ENCODE measurements around the gene IPCEF1. TPM values are rescaled to one million over a fixed set of nuclear protein-coding genes. Genes with fewer than 3 reads are reported as not detected.

The IPCEF1 gene
- total RNA-seq, 5 donors from 2014 or later (not counting 1 experiment from before 2014, with no cell fraction given): 57.6 to 132 (median 69.4) TPM

- H3K9me3 Mint-ChIP-seq: no peaks in the 10 kb centered on the region
- Histone ChIP-seq H3K27me3 (replicated peaks in 1 of 2; ENCODE audit: control insufficient read depth in 2 of 2, extremely low read depth in 1 of 2, insufficient read depth in 2 of 2, low read length in 1 of 2) (no peaks in the 10 kb centered on the region), H3K4me1 (ENCODE audit: control insufficient read depth in 1 of 2, extremely low read depth in 1 of 2, insufficient read depth in 2 of 2, low read length in 2 of 2) (peaks cover 31 to 45% of the 10 kb centered on the region in 2 experiments), H3K4me3 (ENCODE audit: control insufficient read depth in 1 of 2, extremely low read depth in 1 of 2, low read length in 1 of 2) (peak overlapping the region in 1 of 2 donors; percentile 24), H3K9me3 (no peaks in the 10 kb centered on the region), H3K36me3 (ENCODE audit: control insufficient read depth in 2 of 2, extremely low read depth in 1 of 2, insufficient read depth in 1 of 2, low read length in 1 of 2) (peaks cover 6 to 13% of the 10 kb centered on the region in 2 donors), H3K27ac (ENCODE audit: low read length) (peak overlapping the region; percentile 54)
- WGBS (ENCODE audit: insufficient coverage): 37% methylated on average over 3 of the region's 6 CpGs
- ChIA-PET CTCF (interaction anchor here (0.6 to 5.6 kb wide), 5 partner anchors 18 to 48 kb away, joined by 3 to 38 read pairs (median 4); no protein-coding TSS in a partner anchor), POLR2A (interaction anchor here in 1 of 2 donors (0.6 kb wide), 1 partner anchor 28 kb away, joined by 3 read pairs; no protein-coding TSS in a partner anchor)
- no peaks in the 10 kb centered on the region for H3K27me3 Mint-ChIP-seq
- DNase-seq (peak in 1 of 35 experiments; percentile 69), ATAC-seq (replicated peaks in 1 of 4) (peak; percentile 42 to 60 (median 53))
- H3K4me1 Mint-ChIP-seq: peaks cover 83 to 90% (median 87%) of the 10 kb centered on the region in 3 donors
- peak overlapping the region; percentile 72 to 85 (median 80) for H3K4me3 Mint-ChIP-seq
- peaks cover 28% of the 10 kb centered on the region for H3K36me3 Mint-ChIP-seq
- peak overlapping the region; percentile 84 to 85 for H3K27ac Mint-ChIP-seq
These were observed 126.8 kb downstream of the IPCEF1 start for GRCh38 chr6:154229786-154230185.

DNA sequence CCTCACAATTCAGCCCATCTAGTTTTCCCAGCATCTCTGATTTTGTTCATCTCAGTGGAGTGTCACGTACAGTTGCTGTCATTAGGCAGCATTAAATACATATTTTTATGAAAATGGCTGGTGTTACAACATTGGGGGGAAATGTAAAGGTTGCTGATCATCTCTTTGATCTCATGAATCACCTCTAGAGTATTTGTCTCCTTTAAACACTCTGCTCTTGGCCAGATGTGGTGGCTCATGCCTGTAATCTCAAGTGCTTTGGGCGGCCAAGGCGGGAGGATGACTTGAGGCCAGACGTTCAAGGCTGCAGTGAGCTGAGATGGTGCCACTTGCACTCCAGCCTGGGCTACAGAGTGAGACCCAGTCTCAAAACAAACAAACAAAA, 128.1 kb downstream of the IPCEF1 start:
- peak overlapping the region; percentile 48 to 57 for H3K27ac Mint-ChIP-seq
- Histone ChIP-seq H3K27ac (ENCODE audit: low read length) (no peak overlapping the region), H3K4me3 (ENCODE audit: control insufficient read depth in 1 of 2, extremely low read depth in 1 of 2, low read length in 1 of 2) (no peak overlapping the region), H3K9me3 (no peaks in the 10 kb centered on the region), H3K27me3 (replicated peaks in 1 of 2; ENCODE audit: control insufficient read depth in 2 of 2, extremely low read depth in 1 of 2, insufficient read depth in 2 of 2, low read length in 1 of 2) (no peaks in the 10 kb centered on the region), H3K36me3 (ENCODE audit: control insufficient read depth in 2 of 2, extremely low read depth in 1 of 2, insufficient read depth in 1 of 2, low read length in 1 of 2) (peaks cover 12 to 14% of the 10 kb centered on the region in 2 donors), H3K4me1 (ENCODE audit: control insufficient read depth in 1 of 2, extremely low read depth in 1 of 2, insufficient read depth in 2 of 2, low read length in 2 of 2) (peaks cover 28 to 41% of the 10 kb centered on the region in 2 experiments)
- CTCF ChIA-PET: interaction anchor here (0.5 to 1.6 kb wide), 2 partner anchors 47 to 49 kb away, joined by 4 to 8 read pairs; no protein-coding TSS in a partner anchor
- H3K9me3 Mint-ChIP-seq: no peaks in the 10 kb centered on the region
- 73% methylated on average over 3 of the region's 4 CpGs for WGBS (ENCODE audit: insufficient coverage)
- no peaks in the 10 kb centered on the region for H3K27me3 Mint-ChIP-seq
- ATAC-seq (replicated peaks in 1 of 4): no peak
- POLR2A ChIA-PET: interaction anchor here in 1 of 2 donors (0.6 kb wide), 1 partner anchor 509 kb away, joined by 5 read pairs; no protein-coding TSS in a partner anchor
- H3K4me3 Mint-ChIP-seq: peak overlapping the region in 2 of 3 donors; percentile 6 to 80
- H3K36me3 Mint-ChIP-seq: peaks cover 30% of the 10 kb centered on the region
- H3K4me1 Mint-ChIP-seq: peaks cover 83 to 90% (median 87%) of the 10 kb centered on the region in 3 donors
- DNase-seq: no peak

GRCh38 chr6:154227862-154228520, 128.6 kb downstream of the IPCEF1 start:
- CTCF ChIA-PET: interaction anchor here (0.5 to 1.6 kb wide), 4 partner anchors 10 to 50 kb away, joined by 4 to 8 read pairs (median 4); no protein-coding TSS in a partner anchor
- peaks cover 12 to 19% of the 10 kb centered on the region in 2 donors for H3K36me3 ChIP-seq (ENCODE audit: control insufficient read depth in 2 of 2, extremely low read depth in 1 of 2, insufficient read depth in 1 of 2, low read length in 1 of 2)
- Mint-ChIP-seq H3K36me3 (peaks cover 32% of the 10 kb centered on the region), H3K27me3 (no peaks in the 10 kb centered on the region), H3K4me1 (peaks cover 83 to 90% (median 87%) of the 10 kb centered on the region in 3 donors), H3K27ac (peak overlapping the region; percentile 48 to 57), H3K4me3 (peak overlapping the region in 2 of 3 donors; percentile 6 to 80), H3K9me3 (no peaks in the 10 kb centered on the region)
- H3K27me3 ChIP-seq (replicated peaks in 1 of 2; ENCODE audit: control insufficient read depth in 2 of 2, extremely low read depth in 1 of 2, insufficient read depth in 2 of 2, low read length in 1 of 2): no peaks in the 10 kb centered on the region
- 91% methylated on average over 6 of the region's 7 CpGs for WGBS (ENCODE audit: insufficient coverage)
- no peaks in the 10 kb centered on the region for H3K9me3 ChIP-seq
- ATAC-seq (replicated peaks in 1 of 4): no peak
- no peak overlapping the region for H3K4me3 ChIP-seq (ENCODE audit: control insufficient read depth in 1 of 2, extremely low read depth in 1 of 2, low read length in 1 of 2)
- no peak overlapping the region for H3K27ac ChIP-seq (ENCODE audit: low read length)
- no peak for DNase-seq
- H3K4me1 ChIP-seq (ENCODE audit: control insufficient read depth in 1 of 2, extremely low read depth in 1 of 2, insufficient read depth in 2 of 2, low read length in 2 of 2): peaks cover 28 to 40% of the 10 kb centered on the region in 2 experiments
- POLR2A ChIA-PET: interaction anchor here in 1 of 2 donors (0.6 to 1.0 kb wide), 3 partner anchors 17 to 447 kb away, joined by 3 to 4 read pairs (median 3); no protein-coding TSS in a partner anchor

GRCh38 chr6:154226461-154226860, 130.1 kb downstream of the IPCEF1 start:
- H3K4me3 ChIP-seq (ENCODE audit: control insufficient read depth in 1 of 2, extremely low read depth in 1 of 2, low read length in 1 of 2): no peak overlapping the region
- CTCF ChIA-PET: interaction anchor here (0.7 kb wide), 2 partner anchors 68 to 74 kb away, joined by 3 read pairs; no protein-coding TSS in a partner anchor
- H3K36me3 ChIP-seq (ENCODE audit: control insufficient read depth in 2 of 2, extremely low read depth in 1 of 2, insufficient read depth in 1 of 2, low read length in 1 of 2): peaks cover 12 to 29% of the 10 kb centered on the region in 2 donors
- H3K4me3 Mint-ChIP-seq: peak overlapping the region in 1 of 3 donors; percentile 1
- H3K9me3 Mint-ChIP-seq: no peaks in the 10 kb centered on the region
- H3K4me1 ChIP-seq (ENCODE audit: control insufficient read depth in 1 of 2, extremely low read depth in 1 of 2, insufficient read depth in 2 of 2, low read length in 2 of 2): peaks cover 31 to 35% of the 10 kb centered on the region in 2 experiments
- peak overlapping the region; percentile 4 to 66 for H3K27ac Mint-ChIP-seq
- no peak for DNase-seq
- WGBS (ENCODE audit: insufficient coverage): 100% methylated on average over 3 of the region's 3 CpGs
- H3K4me1 Mint-ChIP-seq: peaks cover 81 to 90% (median 87%) of the 10 kb centered on the region in 3 donors
- no peaks in the 10 kb centered on the region for H3K9me3 ChIP-seq
- no peaks in the 10 kb centered on the region for H3K27me3 Mint-ChIP-seq
- H3K27ac ChIP-seq (ENCODE audit: low read length): no peak overlapping the region
- POLR2A ChIA-PET: no interaction called here
- no peak for ATAC-seq (replicated peaks in 1 of 4)
- H3K27me3 ChIP-seq (replicated peaks in 1 of 2; ENCODE audit: control insufficient read depth in 2 of 2, extremely low read depth in 1 of 2, insufficient read depth in 2 of 2, low read length in 1 of 2): no peaks in the 10 kb centered on the region
- peaks cover 42% of the 10 kb centered on the region for H3K36me3 Mint-ChIP-seq

DNA sequence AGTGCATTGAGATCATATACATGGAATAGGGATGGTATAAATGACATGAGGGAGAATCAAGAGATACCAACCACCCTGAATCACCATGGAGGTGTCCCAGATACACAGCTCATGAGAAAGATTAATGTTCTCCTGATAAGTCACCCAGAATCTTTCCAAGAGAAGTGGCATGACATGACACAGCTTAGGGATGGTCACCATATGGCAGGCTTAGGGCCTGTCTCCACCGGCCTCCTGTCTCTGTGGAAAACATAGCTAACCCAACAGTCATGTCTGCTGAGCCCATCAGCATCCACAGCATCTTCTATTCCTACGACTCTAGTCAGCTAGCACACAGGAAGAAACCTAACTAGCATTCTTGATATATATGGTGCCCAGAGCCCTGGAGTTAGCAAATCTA, 133.3 kb downstream of the IPCEF1 start:
- Mint-ChIP-seq H3K4me3 (no peak overlapping the region), H3K27me3 (no peaks in the 10 kb centered on the region), H3K36me3 (peaks cover 50% of the 10 kb centered on the region), H3K4me1 (peaks cover 79 to 87% (median 83%) of the 10 kb centered on the region in 3 donors), H3K27ac (peak overlapping the region; percentile 7 to 84), H3K9me3 (no peaks in the 10 kb centered on the region)
- POLR2A ChIA-PET: interaction anchor here (0.6 to 1.6 kb wide), 3 partner anchors 11 to 103 kb away, joined by 3 to 4 read pairs (median 3); no protein-coding TSS in a partner anchor
- Histone ChIP-seq H3K9me3 (no peaks in the 10 kb centered on the region), H3K4me3 (ENCODE audit: control insufficient read depth in 1 of 2, extremely low read depth in 1 of 2, low read length in 1 of 2) (no peak overlapping the region), H3K27me3 (replicated peaks in 1 of 2; ENCODE audit: control insufficient read depth in 2 of 2, extremely low read depth in 1 of 2, insufficient read depth in 2 of 2, low read length in 1 of 2) (no peaks in the 10 kb centered on the region), H3K4me1 (ENCODE audit: control insufficient read depth in 1 of 2, extremely low read depth in 1 of 2, insufficient read depth in 2 of 2, low read length in 2 of 2) (peaks cover 35 to 46% of the 10 kb centered on the region in 2 experiments), H3K36me3 (ENCODE audit: control insufficient read depth in 2 of 2, extremely low read depth in 1 of 2, insufficient read depth in 1 of 2, low read length in 1 of 2) (peaks cover 6 to 47% of the 10 kb centered on the region in 2 donors), H3K27ac (ENCODE audit: low read length) (peak overlapping the region; percentile 11)
- no peak for ATAC-seq (replicated peaks in 1 of 4)
- CTCF ChIA-PET: interaction anchor here (0.8 to 2.8 kb wide), 7 partner anchors 9 to 71 kb away, joined by 3 to 15 read pairs (median 4); no protein-coding TSS in a partner anchor
- no peak for DNase-seq
- 100% methylated on average over 1 of the region's 2 CpGs for WGBS (ENCODE audit: insufficient coverage)

DNA sequence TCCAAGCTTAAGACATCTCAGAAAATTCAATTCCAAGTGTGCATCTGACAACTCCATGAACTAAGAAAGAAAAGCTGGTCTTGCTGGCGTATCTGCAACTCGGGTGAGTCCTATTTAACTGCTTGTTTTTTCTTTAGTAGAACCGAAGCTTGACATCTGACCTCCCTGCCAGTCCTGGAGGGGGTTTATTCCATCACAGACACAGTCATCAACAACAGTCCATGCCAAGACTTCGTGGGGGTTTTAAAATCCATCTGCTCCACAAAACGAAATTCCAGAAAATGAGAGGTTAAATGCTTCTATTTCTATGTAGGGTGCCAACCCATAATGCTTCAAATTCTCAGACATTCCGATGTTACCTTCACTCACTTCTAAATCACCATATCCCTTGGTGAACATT, 133.9 kb downstream of the IPCEF1 start:
- Mint-ChIP-seq H3K27ac (peak overlapping the region; percentile 20 to 62), H3K4me1 (peaks cover 80 to 87% (median 83%) of the 10 kb centered on the region in 3 donors), H3K4me3 (no peak overlapping the region), H3K36me3 (peaks cover 55% of the 10 kb centered on the region), H3K27me3 (no peaks in the 10 kb centered on the region), H3K9me3 (no peaks in the 10 kb centered on the region)
- POLR2A ChIA-PET: interaction anchor here in 1 of 2 donors (0.6 to 1.6 kb wide), 2 partner anchors 11 to 18 kb away, joined by 4 read pairs; no protein-coding TSS in a partner anchor
- no peak overlapping the region for H3K27ac ChIP-seq (ENCODE audit: low read length)
- no peaks in the 10 kb centered on the region for H3K27me3 ChIP-seq (replicated peaks in 1 of 2; ENCODE audit: control insufficient read depth in 2 of 2, extremely low read depth in 1 of 2, insufficient read depth in 2 of 2, low read length in 1 of 2)
- WGBS (ENCODE audit: insufficient coverage): no CpG with 5 or more reads among the region's 6 CpGs
- CTCF ChIA-PET: interaction anchor here (1.6 to 2.8 kb wide), 3 partner anchors 10 to 55 kb away, joined by 4 to 15 read pairs (median 7); no protein-coding TSS in a partner anchor
- H3K4me3 ChIP-seq (ENCODE audit: control insufficient read depth in 1 of 2, extremely low read depth in 1 of 2, low read length in 1 of 2): no peak overlapping the region
- peaks cover 35 to 52% of the 10 kb centered on the region in 2 experiments for H3K4me1 ChIP-seq (ENCODE audit: control insufficient read depth in 1 of 2, extremely low read depth in 1 of 2, insufficient read depth in 2 of 2, low read length in 2 of 2)
- DNase-seq: no peak
- peaks cover 6 to 49% of the 10 kb centered on the region in 2 donors for H3K36me3 ChIP-seq (ENCODE audit: control insufficient read depth in 2 of 2, extremely low read depth in 1 of 2, insufficient read depth in 1 of 2, low read length in 1 of 2)
- H3K9me3 ChIP-seq: no peaks in the 10 kb centered on the region
- no peak for ATAC-seq (replicated peaks in 1 of 4)
